Activated CD8-positive, alpha-beta T cell treated with anti-CD3 and anti-CD28 coated beads for 36 hours (primary cell): Measurements from ENCODE around the gene WNT7B. TPM values are rescaled to one million over a fixed set of nuclear protein-coding genes. Genes with fewer than 3 reads are reported as not detected.
A peak's percentile ranks its signal among the peaks of the same experiment; 100 is the strongest.

Experiments used
- ATAC-seq: fragments of 200-7000 bp; cut with Tn5 transposase; one replicate; pipeline ENCODE4 v1.10.0; 2021; ENCODE audit warnings: mild to moderate bottlenecking, moderate library complexity
- CTCF ChIA-PET: fragments of 350-600 bp; sonication (Branson Sonifier 250); formaldehyde crosslinking; loops from one replicate; lab custom pipeline; 2021; ENCODE audit warnings: antibody characterized with exemption; lab: Charles Lee
- POLR2A ChIA-PET: fragments of 350-600 bp; sonication (Branson Sonifier 250); formaldehyde crosslinking; loops from one replicate; lab custom pipeline; 2021; ENCODE audit warnings: antibody characterized with exemption; lab: Charles Lee
- DNase-seq: peaks from one replicate; pipeline ENCODE4 v3.0.0-alpha.2; 2020
- H3K27ac Mint-ChIP-seq: one replicate; pipeline ENCODE4 v1.8.0; 2021; ENCODE audit warnings: mild to moderate bottlenecking, mixed read lengths
- H3K27me3 Mint-ChIP-seq: one replicate; pipeline ENCODE4 v1.8.0; 2021; ENCODE audit warnings: mixed read lengths
- H3K36me3 Mint-ChIP-seq: one replicate; pipeline ENCODE4 v1.8.0; 2021; ENCODE audit warnings: low read depth, mixed read lengths
- H3K4me1 Mint-ChIP-seq: one replicate; pipeline ENCODE4 v1.8.0; 2021; ENCODE audit warnings: low read depth, mixed read lengths
- H3K4me3 Mint-ChIP-seq: one replicate; pipeline ENCODE4 v1.8.0; 2021; ENCODE audit warnings: mild to moderate bottlenecking, moderate library complexity, mixed read lengths
- H3K9me3 Mint-ChIP-seq: one replicate; pipeline ENCODE4 v1.8.0; 2021; ENCODE audit warnings: mixed read lengths
- CTCF ChIP-seq: fragments of 200-600 bp; IDR thresholded peaks from one replicate; pipeline ENCODE4 v1.8.0; 2022; ENCODE audit warnings: antibody characterized with exemption, mild to moderate bottlenecking
- intact Hi-C: fragments of 100-400 bp; cut with micrococcal nuclease; formaldehyde crosslinking; loops from one replicate; pipeline ENCODE4 v1.10.0; 2022
- total RNA-seq, 2 experiments: library from RNA; stranded (reverse); gene quantifications; one replicate each; pipeline ENCODE4 v1.2.3, GENCODE V29; 2021

The WNT7B gene
- total RNA-seq, 2 experiments from 2014 or later, result not detected

GRCh38 chr22:45978275-45978713 is 1.3 kb upstream of the WNT7B start:
- Mint-ChIP-seq H3K4me1 (peaks cover 12% of the 10 kb centered on the region), H3K27me3 (peaks cover 32% of the 10 kb centered on the region), H3K4me3 (no peak overlapping the region), H3K27ac (no peak overlapping the region), H3K36me3 (no peaks in the 10 kb centered on the region), H3K9me3 (no peaks in the 10 kb centered on the region)
- ChIA-PET CTCF (interaction anchor here (1.2 to 1.4 kb wide), 2 partner anchors 319 to 336 kb away, joined by 3 read pairs; no protein-coding TSS in a partner anchor), POLR2A (interaction anchor here (0.5 kb wide), 1 partner anchor 30 kb away, joined by 3 read pairs; no protein-coding TSS in a partner anchor)
- TF ChIP-seq CTCF, result no peak
- no peak for ATAC-seq
- intact Hi-C loops, result no loop called here
- no peak for DNase-seq

GRCh38 chr22:45977551-45978274 is 751 bp upstream of the WNT7B start:
- intact Hi-C loops, result no loop called here
- no peak overlapping the region for H3K27ac Mint-ChIP-seq
- peak overlapping the region; percentile 34 for H3K4me3 Mint-ChIP-seq
- peaks cover 12% of the 10 kb centered on the region for H3K4me1 Mint-ChIP-seq
- H3K27me3 Mint-ChIP-seq, result peaks cover 38% of the 10 kb centered on the region
- H3K9me3 Mint-ChIP-seq, result no peaks in the 10 kb centered on the region
- ChIA-PET CTCF (interaction anchor here (1.2 to 1.4 kb wide), 2 partner anchors 319 to 336 kb away, joined by 3 read pairs; no protein-coding TSS in a partner anchor), POLR2A (interaction anchor here (0.5 to 0.6 kb wide), 2 partner anchors 30 to 1005 kb away, joined by 3 read pairs; no protein-coding TSS in a partner anchor)
- TF ChIP-seq CTCF, result no peak
- ATAC-seq (no peak), DNase-seq (no peak)
- no peaks in the 10 kb centered on the region for H3K36me3 Mint-ChIP-seq

DNA sequence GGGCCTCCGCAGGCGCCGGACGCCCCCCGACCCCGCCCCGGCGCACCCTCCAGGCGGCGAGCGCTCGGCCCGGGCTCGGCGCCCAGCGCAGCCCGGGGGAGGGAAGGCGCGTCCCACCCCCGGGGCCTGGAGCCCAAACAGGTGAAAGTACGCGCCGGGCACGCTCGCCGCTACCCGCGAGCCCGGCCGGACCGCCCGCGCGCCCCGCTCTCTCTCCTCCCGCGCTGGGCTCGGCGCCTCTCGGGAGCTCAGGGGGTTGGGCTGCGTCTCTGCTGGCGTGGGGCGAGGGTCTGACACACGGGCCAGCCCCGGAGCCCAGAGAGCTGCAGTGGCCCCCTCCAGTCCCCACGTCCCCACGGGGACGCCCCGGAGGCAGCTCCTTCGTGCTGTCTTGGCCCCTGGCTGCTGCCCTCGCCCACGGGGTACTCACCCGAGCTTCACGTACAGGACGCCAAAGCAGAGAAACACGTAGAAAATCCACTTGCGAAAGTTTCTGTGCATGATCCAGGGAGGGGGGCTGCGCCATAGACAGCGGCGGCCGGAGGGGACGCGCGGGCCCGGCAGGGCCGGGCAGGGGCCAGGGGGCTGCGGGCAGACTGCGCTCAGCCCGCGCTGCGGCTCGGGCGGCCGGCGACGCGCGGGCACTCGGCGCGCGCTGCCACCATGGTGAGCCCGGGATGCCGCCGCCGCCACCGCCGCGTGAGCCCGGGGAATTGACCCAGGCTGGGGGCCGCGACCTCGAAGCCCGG is 534 bp downstream of the WNT7B start:
- intact Hi-C loops, result no loop called here

DNA sequence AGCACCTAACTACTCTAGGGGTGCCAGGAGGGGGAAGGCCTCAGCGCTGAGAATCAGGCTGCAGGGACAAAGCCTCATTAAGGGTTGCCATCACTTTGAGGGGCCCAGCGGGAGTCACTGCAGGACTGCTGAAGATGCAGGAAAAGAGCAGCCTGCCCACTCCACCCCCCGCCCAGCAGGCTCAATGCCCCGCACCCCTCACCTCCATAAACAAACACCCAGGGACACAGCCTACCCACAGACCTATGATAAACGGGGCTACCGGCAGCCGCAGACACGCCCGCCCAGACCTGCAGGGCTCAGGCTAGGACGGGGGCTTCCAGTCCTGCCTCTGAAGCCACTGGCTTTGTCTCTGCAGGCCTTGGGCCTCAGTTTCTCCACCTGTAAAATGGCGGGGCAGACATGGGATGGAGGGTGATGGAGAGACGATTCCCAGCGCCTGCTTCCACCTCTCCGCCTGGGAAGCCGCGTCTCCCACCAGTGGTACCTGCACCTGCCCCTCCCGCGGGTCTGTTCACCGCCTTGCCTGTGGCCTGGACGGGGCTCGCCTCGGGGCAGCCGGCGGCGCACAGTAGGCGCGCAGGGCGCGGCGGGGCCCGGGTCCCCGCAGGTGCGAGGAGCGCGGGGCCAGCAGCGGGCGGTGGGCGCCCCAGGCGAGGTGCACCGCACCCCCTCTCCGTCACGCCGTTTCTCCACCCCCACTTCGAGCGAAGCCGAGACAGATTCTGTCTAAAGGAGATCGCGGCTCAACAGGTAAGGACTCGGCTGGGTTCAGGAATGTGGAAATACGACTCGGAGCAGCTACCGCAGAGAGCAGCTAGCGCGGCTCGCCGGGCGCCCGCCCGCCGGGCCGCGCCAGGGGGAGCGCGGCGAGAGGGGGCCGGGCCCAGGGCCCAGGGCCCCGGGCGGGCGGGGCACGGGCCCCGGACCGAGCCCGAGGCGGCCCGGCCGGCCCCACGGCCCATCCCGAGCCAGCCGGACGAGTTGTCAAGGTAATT is 1.5 kb downstream of the WNT7B start:
- Mint-ChIP-seq H3K4me3 (no peak overlapping the region), H3K9me3 (no peaks in the 10 kb centered on the region), H3K36me3 (no peaks in the 10 kb centered on the region), H3K27ac (no peak overlapping the region), H3K4me1 (peaks cover 12% of the 10 kb centered on the region), H3K27me3 (peaks cover 47% of the 10 kb centered on the region)
- DNase-seq (no peak), ATAC-seq (no peak)
- intact Hi-C loops, result loop anchor here (2.0 kb wide), 1 partner anchor 111 kb away; no protein-coding TSS in a partner anchor
- ChIA-PET POLR2A (no interaction called here), CTCF (no interaction called here)
- TF ChIP-seq CTCF, result no peak

More for the DNA sequence above, 534 bp downstream of the WNT7B start:
- Mint-ChIP-seq H3K9me3 (no peaks in the 10 kb centered on the region), H3K27ac (no peak overlapping the region), H3K27me3 (peaks cover 42% of the 10 kb centered on the region), H3K4me1 (peaks cover 12% of the 10 kb centered on the region), H3K36me3 (no peaks in the 10 kb centered on the region), H3K4me3 (no peak overlapping the region)
- POLR2A ChIA-PET, result no interaction called here
- TF ChIP-seq CTCF, result no peak
- CTCF ChIA-PET, result interaction anchor here (0.8 kb wide), 1 partner anchor 398 kb away, joined by 5 read pairs; no protein-coding TSS in a partner anchor
- ATAC-seq (no peak), DNase-seq (no peak)
